Muscle layer of colon (tissue), 2 donors: ENCODE data around the gene PRRC1.

Source experiments
- H3K27ac ChIP-seq: one replicate; pipeline ENCODE4 v1.7.0; 2013; ENCODE audit warnings: low read depth, mild to moderate bottlenecking, low read length, moderate library complexity
- H3K27me3 ChIP-seq, 2 donors: one replicate each; pipeline ENCODE4 v1.7.0; 2013; ENCODE audit warnings: low read length in 2 of 2, mild to moderate bottlenecking in 2 of 2; ENCODE audit not compliant: insufficient read depth in 2 of 2, control insufficient read depth in 1 of 2
- H3K36me3 ChIP-seq: one replicate; pipeline ENCODE4 v1.7.0; 2013; ENCODE audit warnings: mild to moderate bottlenecking, low read length; ENCODE audit not compliant: insufficient read depth
- H3K4me1 ChIP-seq: one replicate; pipeline ENCODE4 v1.7.0; 2013; ENCODE audit warnings: mild to moderate bottlenecking, low read length; ENCODE audit not compliant: insufficient read depth
- H3K4me3 ChIP-seq, 2 donors: one replicate each; pipeline ENCODE4 v1.7.0; 2013; ENCODE audit warnings: low read length in 2 of 2, low read depth in 1 of 2, mild to moderate bottlenecking in 1 of 2, moderate library complexity in 1 of 2
- H3K9ac ChIP-seq: one replicate; pipeline ENCODE4 v1.7.0; 2013; ENCODE audit warnings: low read length
- H3K9me3 ChIP-seq: one replicate; pipeline ENCODE4 v1.7.0; 2013; ENCODE audit warnings: mild to moderate bottlenecking, low read length
- donor health status: abdominal sarcoma.
- donor health status: Adenocarcinoma of cecum.

PRRC1 gene

GRCh38 chr5:127517480-127518318 is at the start of gene PRRC1:
TSS of gene PRRC1 (plus strand) at chr5:127517640. CDS start at chr5:127523480, 5,840 bp downstream.
- Histone ChIP-seq H3K4me3 (peak within 1 kb of the TSS; percentile 82 to 99), H3K36me3 (no peaks in the 10 kb centered on the region), H3K4me1 (peaks cover 26% of the 10 kb centered on the region), H3K9me3 (no peaks in the 10 kb centered on the region), H3K27ac (peak within 1 kb of the TSS; percentile 91), H3K27me3 (no peaks in the 10 kb centered on the region), H3K9ac (peak within 1 kb of the TSS; percentile 65)

GRCh38 chr5:127471211-127471610 is 46.2 kb upstream of the PRRC1 start:
- Histone ChIP-seq H3K27me3 (no peaks in the 10 kb centered on the region), H3K9ac (no peak overlapping the region), H3K4me3 (no peak overlapping the region), H3K9me3 (no peaks in the 10 kb centered on the region), H3K4me1 (no peaks in the 10 kb centered on the region), H3K36me3 (no peaks in the 10 kb centered on the region), H3K27ac (no peak overlapping the region)

GRCh38 chr5:127472700-127473099 is 44.7 kb upstream of the PRRC1 start:
- H3K4me3 ChIP-seq: no peak overlapping the region
- H3K36me3 ChIP-seq: no peaks in the 10 kb centered on the region
- no peaks in the 10 kb centered on the region for H3K4me1 ChIP-seq
- no peak overlapping the region for H3K9ac ChIP-seq
- H3K27me3 ChIP-seq: no peaks in the 10 kb centered on the region
- H3K27ac ChIP-seq: no peak overlapping the region
- no peaks in the 10 kb centered on the region for H3K9me3 ChIP-seq

- H3K9ac ChIP-seq: no peak overlapping the region
- no peaks in the 10 kb centered on the region for H3K36me3 ChIP-seq
- H3K4me3 ChIP-seq: no peak overlapping the region
- no peaks in the 10 kb centered on the region for H3K4me1 ChIP-seq
- H3K27me3 ChIP-seq: no peaks in the 10 kb centered on the region
- H3K27ac ChIP-seq: no peak overlapping the region
- no peaks in the 10 kb centered on the region for H3K9me3 ChIP-seq
Measured at GRCh38 chr5:127486471-127486870, 31.0 kb upstream of the PRRC1 start.

- no peak overlapping the region for H3K27ac ChIP-seq
- no peaks in the 10 kb centered on the region for H3K9me3 ChIP-seq
- no peak overlapping the region for H3K4me3 ChIP-seq
- no peaks in the 10 kb centered on the region for H3K4me1 ChIP-seq
- H3K36me3 ChIP-seq: no peaks in the 10 kb centered on the region
- H3K27me3 ChIP-seq: no peaks in the 10 kb centered on the region
- no peak overlapping the region for H3K9ac ChIP-seq
Measured at GRCh38 chr5:127492854-127493738, 24.3 kb upstream of the PRRC1 start.

GRCh38 chr5:127498548-127498947 is 18.9 kb upstream of the PRRC1 start:
- no peak overlapping the region for H3K9ac ChIP-seq
- no peak overlapping the region for H3K4me3 ChIP-seq
- H3K27ac ChIP-seq: no peak overlapping the region
- H3K9me3 ChIP-seq: no peaks in the 10 kb centered on the region
- H3K36me3 ChIP-seq: no peaks in the 10 kb centered on the region
- H3K4me1 ChIP-seq: no peaks in the 10 kb centered on the region
- H3K27me3 ChIP-seq: no peaks in the 10 kb centered on the region

GRCh38 chr5:127505905-127506304 is 11.5 kb upstream of the PRRC1 start:
- no peaks in the 10 kb centered on the region for H3K36me3 ChIP-seq
- H3K4me1 ChIP-seq: no peaks in the 10 kb centered on the region
- H3K27ac ChIP-seq: no peak overlapping the region
- H3K27me3 ChIP-seq: no peaks in the 10 kb centered on the region
- H3K4me3 ChIP-seq: no peak overlapping the region
- H3K9me3 ChIP-seq: no peaks in the 10 kb centered on the region
- H3K9ac ChIP-seq: no peak overlapping the region

- Histone ChIP-seq H3K4me3 (no peak overlapping the region), H3K27ac (no peak overlapping the region)
Measured at GRCh38 chr5:127506616-127507015, 10.8 kb upstream of the PRRC1 start.

GRCh38 chr5:127508644-127509373 is 8.6 kb upstream of the PRRC1 start:
- H3K27ac ChIP-seq: no peak overlapping the region
- H3K9ac ChIP-seq: no peak overlapping the region
- no peaks in the 10 kb centered on the region for H3K9me3 ChIP-seq
- no peaks in the 10 kb centered on the region for H3K4me1 ChIP-seq
- H3K4me3 ChIP-seq: no peak overlapping the region
- no peaks in the 10 kb centered on the region for H3K27me3 ChIP-seq
- no peaks in the 10 kb centered on the region for H3K36me3 ChIP-seq

More at GRCh38 chr5:127506616-127507015, 10.8 kb upstream of the PRRC1 start:
- Histone ChIP-seq H3K36me3 (no peaks in the 10 kb centered on the region), H3K9ac (no peak overlapping the region), H3K9me3 (no peaks in the 10 kb centered on the region), H3K4me1 (no peaks in the 10 kb centered on the region), H3K27me3 (no peaks in the 10 kb centered on the region)

GRCh38 chr5:127513408-127513970 is 4.0 kb upstream of the PRRC1 start:
- no peaks in the 10 kb centered on the region for H3K27me3 ChIP-seq
- H3K9me3 ChIP-seq: no peaks in the 10 kb centered on the region
- peaks cover 6% of the 10 kb centered on the region for H3K4me1 ChIP-seq
- H3K9ac ChIP-seq: no peak overlapping the region
- no peak overlapping the region for H3K4me3 ChIP-seq
- no peak overlapping the region for H3K27ac ChIP-seq
- H3K36me3 ChIP-seq: no peaks in the 10 kb centered on the region

- Histone ChIP-seq H3K9ac (no peak overlapping the region), H3K27ac (no peak overlapping the region), H3K4me3 (no peak overlapping the region), H3K4me1 (peaks cover 19% of the 10 kb centered on the region), H3K27me3 (no peaks in the 10 kb centered on the region), H3K9me3 (no peaks in the 10 kb centered on the region), H3K36me3 (no peaks in the 10 kb centered on the region)
Measured at GRCh38 chr5:127514816-127515215, 2.6 kb upstream of the PRRC1 start.
